Parathyroid adenoma (tissue), 2 donors: ENCODE results near the gene DUSP8.
A peak's percentile ranks its signal among the peaks of the same experiment; 100 is the strongest.
"Not testable (repeated sequence)": the region's sequence is repeated elsewhere in the genome, so short reads cannot be mapped to it uniquely, and the experiment has no call there.

Source experiments
- H2AFZ ChIP-seq: fragments of 300-600 bp; sonication (generic); one replicate; pipeline ENCODE4 v1.7.0; 2017; ENCODE audit warnings: antibody characterized with exemption, mild to moderate bottlenecking
- H3K27ac ChIP-seq: fragments of 300-600 bp; sonication (generic); one replicate; pipeline ENCODE4 v1.7.0; 2017
- H3K27me3 ChIP-seq: fragments of 300-600 bp; sonication (generic); one replicate; pipeline ENCODE4 v1.7.0; 2017; ENCODE audit warnings: low read length; ENCODE audit not compliant: control insufficient read depth, insufficient read depth
- H3K36me3 ChIP-seq: fragments of 300-600 bp; sonication (generic); one replicate; pipeline ENCODE4 v1.7.0; 2017; ENCODE audit warnings: low read length; ENCODE audit not compliant: control insufficient read depth, insufficient read depth
- H3K4me1 ChIP-seq: fragments of 300-600 bp; sonication (generic); one replicate; pipeline ENCODE4 v1.7.0; 2017; ENCODE audit warnings: control low read depth
- H3K4me2 ChIP-seq: fragments of 300-600 bp; sonication (generic); one replicate; pipeline ENCODE4 v1.7.0; 2017; ENCODE audit warnings: low read length
- H3K4me3 ChIP-seq: fragments of 300-600 bp; sonication (generic); one replicate; pipeline ENCODE4 v1.7.0; 2017; ENCODE audit warnings: low read depth, low read length
- H3K79me2 ChIP-seq: fragments of 300-600 bp; sonication (generic); one replicate; pipeline ENCODE4 v1.7.0; 2017; ENCODE audit warnings: control low read depth
- H3K9ac ChIP-seq: fragments of 300-600 bp; sonication (generic); one replicate; pipeline ENCODE4 v1.7.0; 2017; ENCODE audit warnings: mild to moderate bottlenecking
- H3K9me3 ChIP-seq: fragments of 300-600 bp; sonication (generic); one replicate; pipeline ENCODE4 v1.7.0; 2017; ENCODE audit warnings: low read length; ENCODE audit not compliant: control insufficient read depth
- CTCF ChIP-seq: fragments of 300-600 bp; sonication (generic); IDR thresholded peaks from one replicate; pipeline ENCODE4 v1.7.0; 2017; ENCODE audit warnings: antibody characterized with exemption, mild to moderate bottlenecking
- donor health status: primary hyperparathyroidism.

DUSP8 gene

GRCh38 chr11:1581976-1582375, 9.9 kb upstream of the DUSP8 start:
- Histone ChIP-seq H3K79me2 (no peaks in the 10 kb centered on the region), H3K36me3 (no peaks in the 10 kb centered on the region), H3K27ac (no peak overlapping the region), H3K4me2 (no peak overlapping the region), H3K4me1 (no peaks in the 10 kb centered on the region), H3K9me3 (no peaks in the 10 kb centered on the region), H3K9ac (no peak overlapping the region), H3K27me3 (no peaks in the 10 kb centered on the region), H2AFZ (no peak overlapping the region), H3K4me3 (no peak overlapping the region)
- TF ChIP-seq CTCF = no peak

- Histone ChIP-seq H3K27me3 (no peaks in the 10 kb centered on the region), H2AFZ (no peak overlapping the region), H3K27ac (no peak overlapping the region), H3K79me2 (no peaks in the 10 kb centered on the region), H3K4me3 (no peak overlapping the region), H3K9me3 (no peaks in the 10 kb centered on the region), H3K4me1 (no peaks in the 10 kb centered on the region), H3K9ac (no peak overlapping the region), H3K4me2 (no peak overlapping the region), H3K36me3 (no peaks in the 10 kb centered on the region)
- no peak for TF ChIP-seq CTCF
Measured at GRCh38 chr11:1576825-1577224, 4.8 kb upstream of the DUSP8 start.

- not testable (repeated sequence) for H3K27me3 ChIP-seq, H3K79me2 ChIP-seq, H3K4me2 ChIP-seq
Measured at GRCh38 chr11:1575756-1576155, 3.7 kb upstream of the DUSP8 start.

GRCh38 chr11:1574933-1575242, 2.8 kb upstream of the DUSP8 start:
- no peak overlapping the region for H3K9ac ChIP-seq

More at GRCh38 chr11:1575756-1576155, 3.7 kb upstream of the DUSP8 start:
- H3K36me3 ChIP-seq, H3K4me1 ChIP-seq, H3K4me3 ChIP-seq, H3K27ac ChIP-seq, H3K9me3 ChIP-seq, H3K9ac ChIP-seq, H2AFZ ChIP-seq: not testable (repeated sequence)

GRCh38 chr11:1574238-1574932, 2.3 kb upstream of the DUSP8 start:
- H3K79me2 ChIP-seq = no peaks in the 10 kb centered on the region
- no peaks in the 10 kb centered on the region for H3K36me3 ChIP-seq
- H3K4me3 ChIP-seq = peak overlapping the region; percentile 46
- H3K27me3 ChIP-seq = no peaks in the 10 kb centered on the region
- no peaks in the 10 kb centered on the region for H3K4me1 ChIP-seq
- H3K4me2 ChIP-seq = peak overlapping the region; percentile 68
- peak overlapping the region; percentile 74 for H3K27ac ChIP-seq
- H3K9ac ChIP-seq = no peak overlapping the region
- H2AFZ ChIP-seq = peak overlapping the region; percentile 80
- TF ChIP-seq CTCF = peak; percentile 40
- no peaks in the 10 kb centered on the region for H3K9me3 ChIP-seq

More at GRCh38 chr11:1574933-1575242, 2.8 kb upstream of the DUSP8 start:
- Histone ChIP-seq H2AFZ (no peak overlapping the region), H3K79me2 (no peaks in the 10 kb centered on the region), H3K9me3 (no peaks in the 10 kb centered on the region), H3K4me1 (no peaks in the 10 kb centered on the region), H3K27ac (no peak overlapping the region), H3K27me3 (no peaks in the 10 kb centered on the region), H3K36me3 (no peaks in the 10 kb centered on the region), H3K4me3 (no peak overlapping the region), H3K4me2 (no peak overlapping the region)
- TF ChIP-seq CTCF = no peak
